Measurements from ENCODE around the gene AURKAIP1.

The AURKAIP1 gene

DNA sequence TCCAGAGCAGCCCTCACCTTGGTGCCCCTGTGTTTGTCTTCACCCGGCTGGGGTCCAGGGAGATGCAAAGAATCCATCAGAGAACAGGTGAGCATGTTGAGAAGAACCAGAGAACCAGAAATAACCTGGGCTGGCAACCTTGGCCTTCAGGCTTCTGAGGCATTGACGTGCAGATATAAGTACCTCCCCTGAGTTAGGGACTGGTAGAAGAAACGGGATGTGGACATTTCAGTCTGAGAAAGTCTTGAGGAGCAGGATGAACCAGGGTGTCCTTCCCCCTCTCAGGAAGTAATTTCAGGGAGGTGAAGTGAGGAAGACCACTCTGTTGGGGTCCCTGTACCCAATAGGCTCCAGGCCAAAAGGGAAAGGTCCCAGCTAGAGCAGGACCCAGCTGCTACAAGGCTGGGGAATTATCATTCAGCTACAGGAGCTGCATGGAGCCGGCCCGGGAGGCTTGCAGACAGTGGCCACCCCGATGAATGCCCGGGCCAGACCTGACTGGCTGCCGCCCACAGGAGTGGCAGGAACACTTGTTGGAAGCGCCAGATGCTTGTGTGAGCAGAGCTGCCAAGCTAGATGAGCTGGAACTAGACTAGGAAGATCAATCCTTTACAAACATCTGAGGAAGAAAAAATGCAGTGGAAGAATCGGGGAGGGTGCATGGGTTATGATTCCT, 1.7 kb upstream of the AURKAIP1 start:
- no peak overlapping the region for H2BK15ac ChIP-seq (ENCODE audit: low read depth, poor library complexity, severe bottlenecking)
- no peak overlapping the region for H3K18ac ChIP-seq (ENCODE audit: low read depth in 1 of 2, low read length in 2 of 2)
- H2BK12ac ChIP-seq (ENCODE audit: low read length in 2 of 2): no peak overlapping the region
- H3K4me3 ChIP-seq (ENCODE audit: insufficient read depth in 1 of 2, low read depth in 1 of 2, low read length in 2 of 2): peak overlapping the region in 1 of 2 experiments; percentile 93
- WGBS: 95% methylated on average over 10 of the region's 10 CpGs
- no peak overlapping the region for H2BK120ac ChIP-seq (ENCODE audit: low read depth, low read length)
- no peaks in the 10 kb centered on the region for H3K27me3 ChIP-seq (ENCODE audit: control insufficient read depth in 1 of 2, insufficient read depth in 1 of 2, low read length in 2 of 2)
- no peak overlapping the region for H4K8ac ChIP-seq (ENCODE audit: low read length)
- H3K9me3 ChIP-seq (ENCODE audit: control insufficient read depth, low read length): no peaks in the 10 kb centered on the region
- peaks cover 28% of the 10 kb centered on the region for H3K79me1 ChIP-seq (replicated peaks; ENCODE audit: low read length, poor library complexity, severe bottlenecking)
- H3K9ac ChIP-seq (ENCODE audit: low read length): peak overlapping the region; percentile 94
- peaks cover 24 to 47% of the 10 kb centered on the region in 2 experiments for H3K36me3 ChIP-seq (ENCODE audit: control insufficient read depth in 1 of 2, insufficient read depth in 2 of 2, low read depth in 1 of 2, low read length in 2 of 2)
- H2BK5ac ChIP-seq (ENCODE audit: low read depth, low read length, poor library complexity, severe bottlenecking): no peak overlapping the region
- DNase-seq: no peak
- H2AFZ ChIP-seq (ENCODE audit: low read depth, low read length): no peak overlapping the region
- peak overlapping the region in 1 of 2 experiments; percentile 30 for H3K4ac ChIP-seq (ENCODE audit: low read depth in 1 of 2, low read length in 2 of 2)
- no peak overlapping the region for H3K14ac ChIP-seq (ENCODE audit: low read length in 2 of 2)
- H3K27ac ChIP-seq (ENCODE audit: low read length, poor library complexity, severe bottlenecking): no peak overlapping the region
- no peak overlapping the region for H3K4me2 ChIP-seq (ENCODE audit: low read length, poor library complexity, severe bottlenecking)
- no peak overlapping the region for H3K23ac ChIP-seq (ENCODE audit: low read length in 2 of 2)
- peaks cover 26% of the 10 kb centered on the region for H3K4me1 ChIP-seq (ENCODE audit: control insufficient read depth, insufficient read depth, low read depth, low read length)
- peak overlapping the region; percentile 47 for H2AK5ac ChIP-seq (ENCODE audit: low read length, severe bottlenecking)
- H4K91ac ChIP-seq (ENCODE audit: low read length): no peak overlapping the region

DNA sequence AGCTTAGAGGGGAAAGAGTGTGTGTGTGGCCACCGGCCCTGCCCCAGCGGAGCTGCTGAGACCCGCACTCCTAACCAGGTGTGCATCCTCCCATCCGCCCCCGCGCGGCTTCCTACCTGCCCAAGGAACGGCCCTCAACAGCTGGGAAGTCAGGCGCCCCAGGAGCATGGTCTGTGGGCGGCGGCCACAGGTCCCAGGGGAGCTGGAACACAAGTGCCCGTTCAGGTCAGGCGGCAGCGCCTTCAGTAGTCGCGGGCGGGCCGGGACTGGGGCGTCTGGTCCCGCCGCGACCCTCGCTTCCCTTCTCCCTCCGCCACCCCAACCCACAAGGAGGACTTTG, 448 bp downstream of the AURKAIP1 start:
- Histone ChIP-seq H3K4me2 (ENCODE audit: low read length, poor library complexity, severe bottlenecking) (peak overlapping the region; percentile 92), H2BK15ac (ENCODE audit: low read depth, poor library complexity, severe bottlenecking) (no peak overlapping the region), H2AFZ (ENCODE audit: low read depth, low read length) (peak overlapping the region; percentile 75), H2BK12ac (ENCODE audit: low read length in 2 of 2) (peak overlapping the region in 1 of 2 experiments; percentile 40), H3K4me1 (ENCODE audit: control insufficient read depth, insufficient read depth, low read depth, low read length) (peaks cover 35% of the 10 kb centered on the region), H2BK120ac (ENCODE audit: low read depth, low read length) (peak overlapping the region; percentile 43), H3K4me3 (ENCODE audit: insufficient read depth in 1 of 2, low read depth in 1 of 2, low read length in 2 of 2) (peak overlapping the region; percentile 92 to 93), H3K27ac (ENCODE audit: low read length, poor library complexity, severe bottlenecking) (peak overlapping the region; percentile 22), H2BK5ac (ENCODE audit: low read depth, low read length, poor library complexity, severe bottlenecking) (peak overlapping the region; percentile 19), H3K9ac (ENCODE audit: low read length) (peak overlapping the region; percentile 94), H3K27me3 (ENCODE audit: control insufficient read depth in 1 of 2, insufficient read depth in 1 of 2, low read length in 2 of 2) (no peaks in the 10 kb centered on the region), H3K4ac (ENCODE audit: low read depth in 1 of 2, low read length in 2 of 2) (peak overlapping the region; percentile 69 to 91), H3K18ac (ENCODE audit: low read depth in 1 of 2, low read length in 2 of 2) (peak overlapping the region; percentile 96), H3K36me3 (ENCODE audit: control insufficient read depth in 1 of 2, insufficient read depth in 2 of 2, low read depth in 1 of 2, low read length in 2 of 2) (peaks cover 11 to 44% of the 10 kb centered on the region in 2 experiments), H3K23ac (ENCODE audit: low read length in 2 of 2) (peak overlapping the region in 1 of 2 experiments; percentile 43), H3K79me1 (replicated peaks; ENCODE audit: low read length, poor library complexity, severe bottlenecking) (peaks cover 18% of the 10 kb centered on the region), H4K8ac (ENCODE audit: low read length) (peak overlapping the region; percentile 96), H4K91ac (ENCODE audit: low read length) (peak overlapping the region; percentile 93), H3K9me3 (ENCODE audit: control insufficient read depth, low read length) (no peaks in the 10 kb centered on the region), H3K14ac (ENCODE audit: low read length in 2 of 2) (peak overlapping the region; percentile 59 to 88), H2AK5ac (ENCODE audit: low read length, severe bottlenecking) (no peak overlapping the region)
- 2% methylated on average over 24 of the region's 24 CpGs for WGBS
- DNase-seq: peak; percentile 29

DNA sequence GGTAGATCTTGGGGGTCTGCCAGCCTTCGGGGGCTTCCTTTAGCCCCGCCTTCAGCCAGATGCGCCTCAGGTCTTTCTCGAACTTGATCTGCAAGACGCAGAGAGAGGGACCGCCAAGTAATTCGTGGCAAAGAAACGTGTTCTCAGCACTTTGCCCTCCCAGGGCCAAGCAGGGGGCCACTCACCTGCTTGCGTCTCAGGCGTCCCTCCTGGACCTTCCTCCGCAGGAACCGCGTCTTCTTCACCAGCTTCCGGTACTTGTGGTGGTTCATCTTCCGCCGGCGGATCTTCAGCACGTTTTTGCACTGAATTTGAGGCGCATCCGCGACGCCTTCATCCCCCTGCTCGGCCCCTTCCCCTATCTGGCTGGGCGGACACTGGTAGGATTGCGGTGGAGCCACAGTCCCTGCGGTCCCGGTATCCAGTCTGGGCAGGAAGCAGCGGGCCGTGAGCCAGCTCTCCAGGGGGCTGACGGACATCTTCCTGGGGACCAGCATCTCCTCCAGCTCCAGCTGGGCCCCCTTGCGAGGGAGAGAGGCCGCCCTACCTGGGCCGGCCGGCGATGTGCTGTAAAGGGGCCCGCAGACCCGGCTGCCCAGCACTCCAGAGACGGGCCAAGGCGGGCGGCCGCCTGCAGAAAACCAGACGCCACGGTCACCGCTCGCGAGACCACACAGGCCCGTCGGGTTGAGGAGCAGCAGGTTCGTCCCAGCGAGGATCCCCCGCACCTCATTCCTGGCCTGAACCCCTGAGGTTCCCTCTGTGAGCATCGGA, 1.0 kb downstream of the AURKAIP1 start:
- H3K18ac ChIP-seq (ENCODE audit: low read depth in 1 of 2, low read length in 2 of 2): peak overlapping the region in 1 of 2 experiments; percentile 96
- peak overlapping the region in 1 of 2 experiments; percentile 88 for H3K14ac ChIP-seq (ENCODE audit: low read length in 2 of 2)
- H2BK15ac ChIP-seq (ENCODE audit: low read depth, poor library complexity, severe bottlenecking): no peak overlapping the region
- H2AFZ ChIP-seq (ENCODE audit: low read depth, low read length): no peak overlapping the region
- no peaks in the 10 kb centered on the region for H3K27me3 ChIP-seq (ENCODE audit: control insufficient read depth in 1 of 2, insufficient read depth in 1 of 2, low read length in 2 of 2)
- H2BK5ac ChIP-seq (ENCODE audit: low read depth, low read length, poor library complexity, severe bottlenecking): no peak overlapping the region
- peak overlapping the region; percentile 69 to 91 for H3K4ac ChIP-seq (ENCODE audit: low read depth in 1 of 2, low read length in 2 of 2)
- peak overlapping the region; percentile 92 to 93 for H3K4me3 ChIP-seq (ENCODE audit: insufficient read depth in 1 of 2, low read depth in 1 of 2, low read length in 2 of 2)
- H4K91ac ChIP-seq (ENCODE audit: low read length): peak overlapping the region; percentile 93
- WGBS: 81% methylated on average over 46 of the region's 52 CpGs
- no peak overlapping the region for H2AK5ac ChIP-seq (ENCODE audit: low read length, severe bottlenecking)
- peaks cover 35% of the 10 kb centered on the region for H3K4me1 ChIP-seq (ENCODE audit: control insufficient read depth, insufficient read depth, low read depth, low read length)
- peak overlapping the region; percentile 30 to 40 for H2BK12ac ChIP-seq (ENCODE audit: low read length in 2 of 2)
- peak overlapping the region; percentile 22 for H3K27ac ChIP-seq (ENCODE audit: low read length, poor library complexity, severe bottlenecking)
- peaks cover 18% of the 10 kb centered on the region for H3K79me1 ChIP-seq (replicated peaks; ENCODE audit: low read length, poor library complexity, severe bottlenecking)
- H3K23ac ChIP-seq (ENCODE audit: low read length in 2 of 2): peak overlapping the region in 1 of 2 experiments; percentile 43
- no peaks in the 10 kb centered on the region for H3K9me3 ChIP-seq (ENCODE audit: control insufficient read depth, low read length)
- H3K9ac ChIP-seq (ENCODE audit: low read length): peak overlapping the region; percentile 94
- peak overlapping the region; percentile 32 for H4K8ac ChIP-seq (ENCODE audit: low read length)
- peaks cover 11 to 44% of the 10 kb centered on the region in 2 experiments for H3K36me3 ChIP-seq (ENCODE audit: control insufficient read depth in 1 of 2, insufficient read depth in 2 of 2, low read depth in 1 of 2, low read length in 2 of 2)
- H2BK120ac ChIP-seq (ENCODE audit: low read depth, low read length): no peak overlapping the region
- DNase-seq: no peak
- H3K4me2 ChIP-seq (ENCODE audit: low read length, poor library complexity, severe bottlenecking): peak overlapping the region; percentile 92

Measured in mesenchymal stem cell (in vitro differentiated cells and primary cell).